ENCODE data around the gene ARL1.
A peak's percentile ranks its signal among the peaks of the same experiment; 100 is the strongest.
"Not testable (repeated sequence)": the region's sequence is repeated elsewhere in the genome, so short reads cannot be mapped to it uniquely, and the experiment has no call there.

Gene ARL1

GRCh38 chr12:101407436-101408345 is at the start of gene ARL1:
Gene ARL1 (minus strand): TSS chr12:101407772. CDS start chr12:101407645, 127 bp downstream.
- DNase-seq = peak; percentile 67

GRCh38 chr12:101455685-101456084 is 48.1 kb upstream of the ARL1 start:
- no peak for DNase-seq

- DNase-seq = no peak
Measured at GRCh38 chr12:101441461-101442224, 34.1 kb upstream of the ARL1 start.

GRCh38 chr12:101439236-101439635 is 31.7 kb upstream of the ARL1 start:
- DNase-seq = no peak

- DNase-seq = no peak
Measured at GRCh38 chr12:101436136-101436535, 28.6 kb upstream of the ARL1 start.

GRCh38 chr12:101430456-101430855 is 22.9 kb upstream of the ARL1 start:
- DNase-seq = no peak

GRCh38 chr12:101424620-101425019 is 17.0 kb upstream of the ARL1 start:
- no peak for DNase-seq

GRCh38 chr12:101422066-101422465 is 14.5 kb upstream of the ARL1 start:
- not testable (repeated sequence) for DNase-seq

- DNase-seq = no peak
Measured at GRCh38 chr12:101415228-101415627, 7.7 kb upstream of the ARL1 start.

- DNase-seq = no peak
Measured at GRCh38 chr12:101414533-101415119, 7.1 kb upstream of the ARL1 start.

- DNase-seq = not testable (repeated sequence)
Measured at GRCh38 chr12:101410169-101410568, 2.6 kb upstream of the ARL1 start.

- peak; percentile 15 for DNase-seq
Measured at GRCh38 chr12:101407049-101407435, 530 bp downstream of the ARL1 start.

GRCh38 chr12:101391181-101391580 is 16.4 kb downstream of the ARL1 start:
- not testable (repeated sequence) for DNase-seq

- DNase-seq = no peak
Measured at GRCh38 chr12:101379149-101379548, 28.4 kb downstream of the ARL1 start.

- no peak for DNase-seq
Measured at GRCh38 chr12:101375573-101375972, 32.0 kb downstream of the ARL1 start.

GRCh38 chr12:101372431-101372830 is 35.1 kb downstream of the ARL1 start:
- DNase-seq = no peak

- no peak for DNase-seq
Measured at GRCh38 chr12:101368016-101368415, 39.6 kb downstream of the ARL1 start.

- DNase-seq = no peak
Measured at GRCh38 chr12:101361455-101361854, 46.1 kb downstream of the ARL1 start.

- DNase-seq = no peak
Measured at GRCh38 chr12:101356794-101357193, 50.8 kb downstream of the ARL1 start.

- no peak for DNase-seq
Measured at GRCh38 chr12:101351682-101352081, 55.9 kb downstream of the ARL1 start.

GRCh38 chr12:101343893-101344292 is 63.7 kb downstream of the ARL1 start:
- no peak for DNase-seq
